H1 (cell line): ENCODE data around the gene R3HDM4. TPM values are rescaled to one million over a fixed set of nuclear protein-coding genes. Genes with fewer than 3 reads are reported as not detected.

ENCODE experiments used
- CTCF ChIA-PET: fragments of 300-600 bp; sonication (Branson Sonifier 250); formaldehyde crosslinking; loops from one replicate; lab custom pipeline; 2021; ENCODE audit not compliant: partially characterized antibody; lab: Charles Lee
- POLR2A ChIA-PET: fragments of 300-600 bp; sonication (Branson Sonifier 250); formaldehyde crosslinking; loops from one replicate; lab custom pipeline; 2021; ENCODE audit warnings: inconsistent platforms; ENCODE audit not compliant: partially characterized antibody; lab: Charles Lee
- DNase-seq, 2 experiments: peaks; one replicate each; pipeline versions ENCODE4 v3.0.0 to v3.0.0-alpha.2; 2010 to 2022; ENCODE audit warnings: low spot score in 2 of 2, low read depth in 1 of 2, mixed read lengths in 1 of 2
- FAIRE-seq: peaks from 2 replicates; lab custom pipeline; 2011; peaks lifted over from hg19 to GRCh38; lab: Jason Lieb, UNC
- H2AFZ ChIP-seq: 2 replicates; pipeline ENCODE4 v1.8.1; 2012; ENCODE audit warnings: low read length, inconsistent platforms
- H2AK5ac ChIP-seq: 2 replicates; pipeline ENCODE4 v1.6.1; 2013; ENCODE audit warnings: low read depth, low read length
- H2BK120ac ChIP-seq: replicated peaks from 2 replicates; pipeline ENCODE3; 2013; ENCODE audit warnings: low read depth, low read length, inconsistent platforms
- H2BK12ac ChIP-seq: 2 replicates; pipeline ENCODE4 v1.6.1; 2013; ENCODE audit warnings: low read depth, low read length
- H2BK15ac ChIP-seq: 2 replicates; pipeline ENCODE4 v1.6.1; 2013; ENCODE audit warnings: low read length
- H2BK20ac ChIP-seq: 2 replicates; pipeline ENCODE4 v1.6.1; 2013; ENCODE audit warnings: low read length
- H2BK5ac ChIP-seq: 2 replicates; pipeline ENCODE4 v1.6.1; 2013; ENCODE audit warnings: low read depth, low read length
- H3K14ac ChIP-seq: 2 replicates; pipeline ENCODE4 v1.6.1; 2013; ENCODE audit warnings: inconsistent platforms; ENCODE audit not compliant: insufficient read length
- H3K18ac ChIP-seq: 2 replicates; pipeline ENCODE4 v1.6.1; 2013; ENCODE audit warnings: low read length; ENCODE audit errors: extremely low read depth
- H3K23ac ChIP-seq: 2 replicates; pipeline ENCODE4 v1.6.1; 2013; ENCODE audit warnings: inconsistent platforms; ENCODE audit not compliant: insufficient read length
- H3K23me2 ChIP-seq: 2 replicates; pipeline ENCODE4 v1.6.1; 2013; ENCODE audit warnings: low read depth, low read length
- H3K27ac ChIP-seq: 2 replicates; pipeline ENCODE4 v1.6.1; 2011; ENCODE audit warnings: low read depth, low read length, inconsistent platforms
- H3K27me3 ChIP-seq, 4 experiments: replicated peaks in 1 of 4; 1 replicate in 1 of 4; 2 replicates in 3 of 4; pipeline versions ENCODE4 v1.6.1 to v1.8.1; 2011 to 2013; ENCODE audit warnings: low read length in 3 of 4, mild to moderate bottlenecking in 3 of 4, inconsistent platforms in 2 of 4, mixed read lengths in 2 of 4, moderate library complexity in 1 of 4; ENCODE audit not compliant: control insufficient read depth in 3 of 4, insufficient read depth in 3 of 4; ENCODE audit errors: extremely low read depth in 1 of 4
- H3K36me3 ChIP-seq, 4 experiments: 2 replicates each; pipeline versions ENCODE4 v1.6.1 to v1.8.1; 2011 to 2013; ENCODE audit warnings: mild to moderate bottlenecking in 4 of 4, low read length in 3 of 4, moderate library complexity in 2 of 4, control low read depth in 1 of 4, inconsistent platforms in 1 of 4; ENCODE audit not compliant: insufficient read depth in 4 of 4, control insufficient read depth in 2 of 4
- H3K4ac ChIP-seq: replicated peaks from 2 replicates; pipeline ENCODE3; 2013; ENCODE audit warnings: low read length, low read depth, mixed read lengths, inconsistent platforms; ENCODE audit not compliant: insufficient read length
- H3K4me1 ChIP-seq, 4 experiments: replicated peaks in 1 of 4; 1 replicate in 1 of 4; 2 replicates in 3 of 4; pipeline versions ENCODE4 v1.6.1 to v1.8.1; 2011 to 2013; ENCODE audit warnings: low read length in 3 of 4, inconsistent platforms in 2 of 4, mixed read lengths in 1 of 4; ENCODE audit not compliant: insufficient read depth in 4 of 4, control insufficient read depth in 3 of 4
- H3K4me2 ChIP-seq, 2 experiments: 2 replicates each; pipeline versions ENCODE4 v1.6.1 to v1.8.1; 2011 to 2013; ENCODE audit warnings: low read depth in 2 of 2, low read length in 2 of 2, control low read depth in 1 of 2, inconsistent platforms in 1 of 2, mild to moderate bottlenecking in 1 of 2; ENCODE audit not compliant: insufficient read depth in 1 of 2
- H3K4me3 ChIP-seq, 4 experiments: fragments of 200-600, 300-600 bp in 1 of 4; sonication (generic), shearing (Covaris generic), sonication (Bioruptor Twin) in 1 of 4; 2 replicates each; pipeline versions ENCODE4 v1.5.1 to v1.8.1; 2011 to 2016; ENCODE audit warnings: low read length in 4 of 4, low read depth in 3 of 4, control low read depth in 2 of 4, inconsistent platforms in 2 of 4, mild to moderate bottlenecking in 2 of 4, mixed read lengths in 1 of 4, moderate library complexity in 1 of 4; ENCODE audit not compliant: insufficient read depth in 2 of 4; ENCODE audit errors: extremely low read depth in 1 of 4
- H3K56ac ChIP-seq: replicated peaks from 2 replicates; pipeline ENCODE3; 2013; ENCODE audit warnings: low read depth, mild to moderate bottlenecking, mixed read lengths, low read length, inconsistent platforms; ENCODE audit not compliant: insufficient read length
- H3K79me1 ChIP-seq: 2 replicates; pipeline ENCODE4 v1.6.1; 2013; ENCODE audit warnings: low read depth, low read length, control low read depth
- H3K79me2 ChIP-seq, 2 experiments: 2 replicates each; pipeline versions ENCODE4 v1.6.1 to v1.8.1; 2012 to 2013; ENCODE audit warnings: low read length in 2 of 2, mild to moderate bottlenecking in 2 of 2, inconsistent platforms in 1 of 2; ENCODE audit not compliant: insufficient read depth in 2 of 2, control insufficient read depth in 1 of 2
- H3K9ac ChIP-seq, 4 experiments: replicated peaks in 1 of 4; 1 replicate in 1 of 4; 2 replicates in 3 of 4; pipeline versions ENCODE4 v1.6.1 to v1.8.1; 2011 to 2013; ENCODE audit warnings: low read depth in 3 of 4, low read length in 3 of 4, control low read depth in 2 of 4, mild to moderate bottlenecking in 2 of 4, moderate library complexity in 2 of 4, inconsistent platforms in 1 of 4; ENCODE audit errors: extremely low read depth in 1 of 4
- H3K9me3 ChIP-seq, 2 experiments: 2 replicates each; pipeline versions ENCODE4 v1.6.1 to v1.8.1; 2012 to 2013; ENCODE audit warnings: mild to moderate bottlenecking in 2 of 2, moderate library complexity in 2 of 2, control low read depth in 1 of 2, inconsistent platforms in 1 of 2, low read depth in 1 of 2, low read length in 1 of 2, mixed read lengths in 1 of 2; ENCODE audit not compliant: insufficient read depth in 2 of 2
- H4K20me1 ChIP-seq, 2 experiments: replicated peaks in 1 of 2; 2 replicates each; pipeline versions ENCODE3 to v1.8.1; 2011 to 2013; ENCODE audit warnings: inconsistent platforms in 2 of 2, low read length in 2 of 2, mild to moderate bottlenecking in 1 of 2; ENCODE audit not compliant: insufficient read depth in 2 of 2, control insufficient read depth in 1 of 2
- H4K5ac ChIP-seq: 2 replicates; pipeline ENCODE4 v1.6.1; 2013; ENCODE audit warnings: low read length, low read depth, mixed read lengths, inconsistent platforms; ENCODE audit not compliant: insufficient read length
- H4K8ac ChIP-seq: 2 replicates; pipeline ENCODE4 v1.8.0; 2013; ENCODE audit warnings: mild to moderate bottlenecking, moderate library complexity, low read length, inconsistent platforms; ENCODE audit not compliant: insufficient read depth; ENCODE audit errors: extremely low read depth
- H4K91ac ChIP-seq: replicated peaks from 2 replicates; pipeline ENCODE3; 2013; ENCODE audit warnings: low read length, mixed read lengths, inconsistent platforms; ENCODE audit not compliant: insufficient read length
- CREB1 ChIP-seq: IDR thresholded peaks from 2 replicates; pipeline ENCODE4 v1.6.1; 2012; ENCODE audit warnings: inconsistent platforms
- JUN ChIP-seq: IDR thresholded peaks from 2 replicates; pipeline ENCODE4 v1.6.1; 2011; ENCODE audit warnings: low read depth, mild to moderate bottlenecking, improper control_type of control experiment, low read length
- RFX5 ChIP-seq: IDR thresholded peaks from 2 replicates; pipeline ENCODE4 v1.6.1; 2011; ENCODE audit warnings: low read depth, low read length, improper control_type of control experiment, borderline replicate concordance
- SP1 ChIP-seq: IDR thresholded peaks from 2 replicates; pipeline ENCODE4 v1.6.1; 2011; ENCODE audit warnings: low read depth, low read length
- SP2 ChIP-seq: IDR thresholded peaks from 2 replicates; pipeline ENCODE4 v1.6.1; 2012; ENCODE audit warnings: mild to moderate bottlenecking, low read length, inconsistent platforms
- SP4 ChIP-seq: IDR thresholded peaks from 2 replicates; pipeline ENCODE4 v1.6.1; 2012; ENCODE audit warnings: low read length, inconsistent platforms
- SRF ChIP-seq: IDR thresholded peaks from 2 replicates; pipeline ENCODE4 v1.6.1; 2011; ENCODE audit warnings: mild to moderate bottlenecking, low read depth, low read length, moderate library complexity
- TAF7 ChIP-seq: optimal IDR thresholded peaks from 2 replicates; pipeline ENCODE3; 2011; ENCODE audit warnings: low read depth, mild to moderate bottlenecking, inconsistent platforms, low read length, moderate library complexity, borderline replicate concordance
- WGBS, 2 experiments: shearing (Covaris generic) in 1 of 2; methylation state at CpG; one replicate each; pipeline versions ENCODE4 v1.1.6 to v1.1.7; 2013 to 2015; ENCODE audit warnings: low lambda C conversion rate in 2 of 2, mixed read lengths in 2 of 2, inconsistent platforms in 1 of 2, low coverage in 1 of 2, missing lambda C conversion rate in 1 of 2; ENCODE audit not compliant: insufficient replicate concordance in 2 of 2, insufficient coverage in 1 of 2, insufficient read length in 1 of 2; ENCODE audit errors: extremely low coverage in 1 of 2, missing lambda C conversion rate in 1 of 2; 5-methylcytosine and 5-hydroxymethylcytosine counted together
- polyA plus RNA-seq, 7 experiments: library from polyadenylated mRNA; depleted of rRNA in 3 of 7; stranded (reverse) in 5 of 7; unstranded in 2 of 7; fragments of >200 nt in 5 of 7; fragments of 200-250 nt in 2 of 7; gene quantifications; 1 replicate in 5 of 7; 2 replicates in 1 of 7; 4 replicates in 1 of 7; pipeline versions ENCODE4 v1.2.1 to v1.2.3, GENCODE V29; 2011 to 2013; ENCODE audit warnings: missing spikeins in 2 of 7, mixed read lengths in 2 of 7
- total RNA-seq: library from RNA; stranded (reverse); fragmentation: NEBNext Ultra II Directional; extraction: Animal tissue kit (Norgen Biotek cat#: 25700); gene quantifications from 2 replicates; pipeline ENCODE4 v1.2.1, GENCODE V29; 2021

Gene R3HDM4
- total and polyA plus RNA-seq, 2 of the 8 experiments (the other 6 are each of a cell fraction or from before 2014, with no cell fraction given), result 76.8 to 102 TPM

- H4K91ac ChIP-seq, result no peak overlapping the region
- H3K36me3 ChIP-seq, result peaks cover 0 to 13% (median 2%) of the 10 kb centered on the region in 4 experiments; a peak in 2 of 8 replicates
- H3K79me1 ChIP-seq, result peaks cover 1% of the 10 kb centered on the region
- 83% methylated on average over 6 of the region's 7 CpGs; no CpG with 5 or more reads in 1 of the 2 experiments for WGBS, 2 experiments
- no peak overlapping the region for H3K56ac ChIP-seq
- no peak overlapping the region for H4K8ac ChIP-seq
- H3K4me3 ChIP-seq, result no peak overlapping the region
- no peak overlapping the region for H2AK5ac ChIP-seq
- H2BK5ac ChIP-seq, result no peak overlapping the region
- CTCF ChIA-PET, result interaction anchor here (1.3 to 2.2 kb wide), 4 partner anchors 9 to 132 kb away, joined by 3 to 8 read pairs (median 6); partner anchors contain the start of genes MED16 and RNU6-9
- H2BK20ac ChIP-seq, result no peak overlapping the region
- no peak overlapping the region for H2BK12ac ChIP-seq
- H3K4me1 ChIP-seq, result peaks cover 0 to 8% (median 4%) of the 10 kb centered on the region in 4 experiments; a peak in 4 of 7 replicates
- H3K14ac ChIP-seq, result no peak overlapping the region
- H3K9ac ChIP-seq, result no peak overlapping the region
- DNase-seq (no peak), FAIRE-seq (no peak)
- H3K18ac ChIP-seq, result no peak overlapping the region
- no peak overlapping the region for H3K4ac ChIP-seq
- peaks cover 0 to 17% of the 10 kb centered on the region in 2 experiments; a peak in 2 of 4 replicates for H3K79me2 ChIP-seq
- peaks cover 13 to 30% of the 10 kb centered on the region in 2 experiments for H4K20me1 ChIP-seq
- no peaks in the 10 kb centered on the region for H3K27me3 ChIP-seq
- H3K23ac ChIP-seq, result no peak overlapping the region
- H3K4me2 ChIP-seq, result no peak overlapping the region
- H3K23me2 ChIP-seq, result peaks cover 3% of the 10 kb centered on the region; the same call in 1 of the 2 replicates
- no peaks in the 10 kb centered on the region for H3K9me3 ChIP-seq
- no peak overlapping the region for H2BK15ac ChIP-seq
- TF ChIP-seq SP4, result no peak
- TF ChIP-seq SRF, result no peak
- no peak for TF ChIP-seq CREB1
- no peak for TF ChIP-seq SP1
- no peak for TF ChIP-seq SP2
- no peak for TF ChIP-seq TAF7
- no peak for TF ChIP-seq JUN
- no peak for TF ChIP-seq RFX5
- H2BK120ac ChIP-seq, result no peak overlapping the region
- no peak overlapping the region for H2AFZ ChIP-seq
- POLR2A ChIA-PET, result interaction anchor here (1.2 to 1.4 kb wide), 3 partner anchors 28 to 125 kb away, joined by 3 to 4 read pairs (median 3); no protein-coding TSS in a partner anchor
- no peak overlapping the region for H3K27ac ChIP-seq
- no peak overlapping the region for H4K5ac ChIP-seq
Measured at GRCh38 chr19:902093-902370, 11.0 kb downstream of the R3HDM4 start.
